NCI-H1694 (cell line): ENCODE data around the gene SPP1.
A peak's percentile ranks its signal among the peaks of the same experiment; 100 is the strongest.
"Not testable (repeated sequence)": the region's sequence is repeated elsewhere in the genome, so short reads cannot be mapped to it uniquely, and the experiment has no call there.

Source experiments
- DNase-seq: peaks from one replicate; lab custom pipeline; 2025; lab: John Stamatoyannopoulos, UW

The SPP1 gene

GRCh38 chr4:87986508-87986907, 11.0 kb downstream of the SPP1 start:
- no peak for DNase-seq

GRCh38 chr4:87989765-87990164, 14.3 kb downstream of the SPP1 start:
- DNase-seq: no peak

GRCh38 chr4:87995435-87995834, 19.9 kb downstream of the SPP1 start:
- no peak for DNase-seq

- DNase-seq: not testable (repeated sequence)
These were observed 23.7 kb downstream of the SPP1 start for GRCh38 chr4:87999191-87999691.

GRCh38 chr4:88001871-88002270, 26.4 kb downstream of the SPP1 start:
- no peak for DNase-seq

- DNase-seq: no peak
These were observed 27.3 kb downstream of the SPP1 start for GRCh38 chr4:88002786-88003185.

- DNase-seq: no peak
These were observed 27.7 kb downstream of the SPP1 start for GRCh38 chr4:88003261-88003660.

GRCh38 chr4:88005076-88005475, 29.6 kb downstream of the SPP1 start:
- no peak for DNase-seq

- DNase-seq: no peak
These were observed 30.4 kb downstream of the SPP1 start for GRCh38 chr4:88005946-88006345.

GRCh38 chr4:88006956-88007303, 31.4 kb downstream of the SPP1 start:
- DNase-seq: no peak

GRCh38 chr4:88007304-88008121, 32.0 kb downstream of the SPP1 start, which contains the start of gene PKD2:
Gene PKD2 (plus strand): TSS chr4:88007635. CDS start chr4:88007734, 99 bp downstream.
- DNase-seq: peak; percentile 8

- no peak for DNase-seq
These were observed 32.7 kb downstream of the SPP1 start for GRCh38 chr4:88008122-88008742.

- DNase-seq: no peak
These were observed 33.2 kb downstream of the SPP1 start for GRCh38 chr4:88008743-88009171.

GRCh38 chr4:88009871-88010270, 34.4 kb downstream of the SPP1 start:
- no peak for DNase-seq

- DNase-seq: no peak
These were observed 35.5 kb downstream of the SPP1 start for GRCh38 chr4:88010966-88011365.

- DNase-seq: no peak
These were observed 37.1 kb downstream of the SPP1 start for GRCh38 chr4:88012647-88013046.

- no peak for DNase-seq
These were observed 38.9 kb downstream of the SPP1 start for GRCh38 chr4:88014386-88014905.

- DNase-seq: no peak
These were observed 40.3 kb downstream of the SPP1 start for GRCh38 chr4:88015659-88016295.

GRCh38 chr4:88017516-88018297, 42.2 kb downstream of the SPP1 start:
- no peak for DNase-seq

- no peak for DNase-seq
These were observed 43.0 kb downstream of the SPP1 start for GRCh38 chr4:88018466-88018865.

- no peak for DNase-seq
These were observed 46.3 kb downstream of the SPP1 start for GRCh38 chr4:88021824-88022223.

- DNase-seq: no peak
These were observed 46.8 kb downstream of the SPP1 start for GRCh38 chr4:88022289-88022688.
